GM23338 (cell line): ENCODE measurements around the gene APIP. TPM values are rescaled to one million over a fixed set of nuclear protein-coding genes. Genes with fewer than 3 reads are reported as not detected.

Experiments used
- ATAC-seq: fragments of 200-7000 bp; cut with Tn5 transposase; 3 replicates; pipeline ENCODE4 v1.9.1; 2020
- DNase-seq: peaks from one replicate; pipeline ENCODE4 v3.0.0-alpha.2; 2015; ENCODE audit warnings: low spot score
- H2AFZ ChIP-seq: fragments of 200-600 bp; sonication (generic); 2 replicates; pipeline ENCODE4 v1.8.0; 2016; ENCODE audit warnings: antibody characterized with exemption, mild to moderate bottlenecking, moderate library complexity
- H3F3A ChIP-seq: fragments of 200-600 bp; sonication (generic); replicated peaks from 2 replicates; pipeline ENCODE4 v1.8.0; 2017; ENCODE audit warnings: antibody characterized with exemption, mixed run types, low read depth
- H3K27ac ChIP-seq: fragments of 200-600 bp; sonication (generic); 2 replicates; pipeline ENCODE4 v1.6.1; 2016; ENCODE audit warnings: low read depth
- H3K27me3 ChIP-seq: fragments of 200-600 bp; sonication (generic); 2 replicates; pipeline ENCODE4 v1.8.0; 2016; ENCODE audit warnings: mild to moderate bottlenecking, mixed run types, moderate library complexity; ENCODE audit not compliant: insufficient read depth
- H3K36me3 ChIP-seq: fragments of 200-600 bp; sonication (generic); 2 replicates; pipeline ENCODE4 v1.8.0; 2016; ENCODE audit warnings: mild to moderate bottlenecking; ENCODE audit not compliant: insufficient read depth
- H3K4me1 ChIP-seq: fragments of 200-600 bp; sonication (generic); 2 replicates; pipeline ENCODE4 v1.8.0; 2016; ENCODE audit warnings: mild to moderate bottlenecking, moderate library complexity; ENCODE audit not compliant: insufficient read depth
- H3K4me2 ChIP-seq: fragments of 200-600 bp; sonication (generic); 2 replicates; pipeline ENCODE4 v1.7.1; 2017; ENCODE audit warnings: mixed run types
- H3K4me3 ChIP-seq: fragments of 200-600 bp; sonication (generic); 2 replicates; pipeline ENCODE4 v1.6.1; 2016; ENCODE audit warnings: mixed run types
- H3K79me2 ChIP-seq: fragments of 200-600 bp; sonication (generic); replicated peaks from 2 replicates; pipeline ENCODE4 v1.8.0; 2017; ENCODE audit warnings: mild to moderate bottlenecking; ENCODE audit not compliant: insufficient read depth
- H3K9me2 ChIP-seq: fragments of 200-600 bp; sonication (generic); 2 replicates; pipeline ENCODE4 v1.8.0; 2017; ENCODE audit not compliant: insufficient read depth
- H4K20me1 ChIP-seq: fragments of 200-600 bp; sonication (generic); replicated peaks from 2 replicates; pipeline ENCODE4 v1.8.0; 2017; ENCODE audit warnings: mild to moderate bottlenecking; ENCODE audit not compliant: insufficient read depth
- H3K27ac Mint-ChIP-seq: 2 replicates; pipeline ENCODE4 v1.8.0; 2020; ENCODE audit warnings: inconsistent platforms, mild to moderate bottlenecking, moderate library complexity, mixed read lengths
- H3K27me3 Mint-ChIP-seq: 3 replicates; pipeline ENCODE4 v1.8.0; 2022; ENCODE audit warnings: low read depth, mild to moderate bottlenecking, moderate library complexity, mixed read lengths, inconsistent platforms; ENCODE audit not compliant: insufficient read depth, poor library complexity
- H3K36me3 Mint-ChIP-seq: 3 replicates; pipeline ENCODE4 v1.8.0; 2021; ENCODE audit warnings: low read depth, mild to moderate bottlenecking, inconsistent platforms, moderate library complexity, mixed read lengths
- H3K4me1 Mint-ChIP-seq: 3 replicates; pipeline ENCODE4 v1.8.0; 2020; ENCODE audit warnings: mild to moderate bottlenecking, inconsistent platforms, mixed read lengths
- H3K4me3 Mint-ChIP-seq: 3 replicates; pipeline ENCODE4 v1.8.0; 2021; ENCODE audit warnings: moderate library complexity, mild to moderate bottlenecking, inconsistent platforms, mixed read lengths
- H3K9me3 Mint-ChIP-seq: 3 replicates; pipeline ENCODE4 v1.8.0; 2020; ENCODE audit warnings: moderate library complexity, mild to moderate bottlenecking, inconsistent platforms, mixed read lengths
- CREB1 ChIP-seq: fragments of 250-450 bp; sonication (Bioruptor Pico); IDR thresholded peaks from 2 replicates; pipeline ENCODE4 v1.5.0; 2020; ENCODE audit warnings: low read depth, mild to moderate bottlenecking, moderate library complexity
- EZH2 ChIP-seq: fragments of 200-600 bp; sonication (generic); IDR thresholded peaks from one replicate; pipeline ENCODE4 v1.8.0; 2017; ENCODE audit warnings: antibody characterized with exemption, mild to moderate bottlenecking, low read depth; ENCODE audit not compliant: unreplicated experiment
- EZH2phosphoT487 ChIP-seq: fragments of 200-600 bp; sonication (generic); IDR thresholded peaks from one replicate; pipeline ENCODE4 v1.8.1; 2018; ENCODE audit warnings: antibody characterized with exemption; ENCODE audit not compliant: unreplicated experiment
- JUNB ChIP-seq: IDR thresholded peaks from one replicate; pipeline ENCODE4 v1.6.1; 2016; ENCODE audit warnings: antibody characterized with exemption; ENCODE audit not compliant: unreplicated experiment
- NANOG ChIP-seq: IDR thresholded peaks from 2 replicates; pipeline ENCODE4 v1.6.1; 2016; ENCODE audit warnings: antibody characterized with exemption, borderline replicate concordance
- POLR2AphosphoS5 ChIP-seq: IDR thresholded peaks from 2 replicates; pipeline ENCODE4 v1.6.1; 2016; ENCODE audit warnings: antibody characterized with exemption, low read depth
- STAT1 ChIP-seq: IDR thresholded peaks from one replicate; pipeline ENCODE4 v1.6.1; 2016; ENCODE audit warnings: antibody characterized with exemption; ENCODE audit not compliant: unreplicated experiment
- ZNF114 ChIP-seq: fragments of 250-450 bp; sonication (Bioruptor Pico); IDR thresholded peaks from 2 replicates; pipeline ENCODE4 v1.5.0; 2020; ENCODE audit warnings: mild to moderate bottlenecking, moderate library complexity
- ZNF331 ChIP-seq: fragments of 250-450 bp; sonication (Bioruptor Pico); IDR thresholded peaks from 2 replicates; pipeline ENCODE4 v1.5.0; 2020; ENCODE audit warnings: low read depth, mild to moderate bottlenecking, moderate library complexity
- polyA plus RNA-seq: library from polyadenylated mRNA; unstranded; fragments of >200 nt; fragmentation: Nextera tagmentation; extraction: Ambion mirVana; gene quantifications from 2 replicates; pipeline ENCODE4 v1.2.1, GENCODE V29; 2016
- total RNA-seq: library from RNA; depleted of rRNA; stranded (reverse); fragments of >200 nt; shearing (Covaris generic); gene quantifications from 2 replicates; pipeline ENCODE4 v1.2.3, GENCODE V29; 2014
- TF ChIP-seq, protein P1 (sequence below): IDR thresholded peaks from one replicate; pipeline ENCODE4 v1.6.1; 2018; ENCODE audit warnings: antibody characterized with exemption; ENCODE audit not compliant: unreplicated experiment
- TF ChIP-seq, protein P2 (sequence below): IDR thresholded peaks from 2 replicates; pipeline ENCODE4 v1.6.1; 2016; ENCODE audit warnings: antibody characterized with exemption
- TF ChIP-seq, protein P3 (sequence below): fragments of 250-450 bp; sonication (Bioruptor Pico); IDR thresholded peaks from 2 replicates; pipeline ENCODE4 v1.5.0; 2020; ENCODE audit warnings: mild to moderate bottlenecking, moderate library complexity
- TF ChIP-seq, protein P4 (sequence below), 2 experiments: fragments of 200-600 bp in 1 of 2; sonication (generic) in 1 of 2; conservative IDR thresholded peaks; 2 replicates each; pipeline versions ENCODE4 v1.5.1 to v1.6.1; 2016 to 2017; ENCODE audit warnings: antibody characterized with exemption in 2 of 2, low read depth in 2 of 2, mild to moderate bottlenecking in 2 of 2, moderate library complexity in 1 of 2

Gene APIP
- total and polyA plus RNA-seq, 2 experiments from 2014 or later: 35.7 to 50.3 TPM

DNA sequence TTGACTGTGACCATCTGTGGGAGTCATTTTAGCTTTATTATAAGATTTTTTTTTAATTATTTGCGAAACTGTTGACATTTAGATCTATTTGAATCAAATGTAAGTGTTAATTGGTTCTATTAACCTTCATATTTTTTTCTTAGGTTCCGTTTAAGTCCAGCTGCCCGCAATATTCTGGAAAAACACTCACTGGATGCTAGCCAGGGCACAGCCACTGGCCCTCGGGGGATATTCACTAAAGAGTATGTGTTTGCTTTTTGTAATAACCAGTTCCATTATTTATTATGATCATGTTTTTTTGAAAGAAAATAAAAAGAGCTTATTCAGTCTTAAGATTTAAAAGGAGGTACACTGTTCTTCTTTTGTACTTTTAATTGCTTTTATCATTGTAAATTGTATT lies 44.1 kb upstream of the APIP start:
- TF ChIP-seq JUNB (no peak), POLR2AphosphoS5 (no peak), EZH2 (no peak), CREB1 (no peak), NANOG (no peak), STAT1 (no peak), ZNF114 (CRISPR knock-in tag) (no peak), EZH2phosphoT487 (no peak), ZNF331 (CRISPR knock-in tag) (no peak)
- TF ChIP-seq, protein P1, sequence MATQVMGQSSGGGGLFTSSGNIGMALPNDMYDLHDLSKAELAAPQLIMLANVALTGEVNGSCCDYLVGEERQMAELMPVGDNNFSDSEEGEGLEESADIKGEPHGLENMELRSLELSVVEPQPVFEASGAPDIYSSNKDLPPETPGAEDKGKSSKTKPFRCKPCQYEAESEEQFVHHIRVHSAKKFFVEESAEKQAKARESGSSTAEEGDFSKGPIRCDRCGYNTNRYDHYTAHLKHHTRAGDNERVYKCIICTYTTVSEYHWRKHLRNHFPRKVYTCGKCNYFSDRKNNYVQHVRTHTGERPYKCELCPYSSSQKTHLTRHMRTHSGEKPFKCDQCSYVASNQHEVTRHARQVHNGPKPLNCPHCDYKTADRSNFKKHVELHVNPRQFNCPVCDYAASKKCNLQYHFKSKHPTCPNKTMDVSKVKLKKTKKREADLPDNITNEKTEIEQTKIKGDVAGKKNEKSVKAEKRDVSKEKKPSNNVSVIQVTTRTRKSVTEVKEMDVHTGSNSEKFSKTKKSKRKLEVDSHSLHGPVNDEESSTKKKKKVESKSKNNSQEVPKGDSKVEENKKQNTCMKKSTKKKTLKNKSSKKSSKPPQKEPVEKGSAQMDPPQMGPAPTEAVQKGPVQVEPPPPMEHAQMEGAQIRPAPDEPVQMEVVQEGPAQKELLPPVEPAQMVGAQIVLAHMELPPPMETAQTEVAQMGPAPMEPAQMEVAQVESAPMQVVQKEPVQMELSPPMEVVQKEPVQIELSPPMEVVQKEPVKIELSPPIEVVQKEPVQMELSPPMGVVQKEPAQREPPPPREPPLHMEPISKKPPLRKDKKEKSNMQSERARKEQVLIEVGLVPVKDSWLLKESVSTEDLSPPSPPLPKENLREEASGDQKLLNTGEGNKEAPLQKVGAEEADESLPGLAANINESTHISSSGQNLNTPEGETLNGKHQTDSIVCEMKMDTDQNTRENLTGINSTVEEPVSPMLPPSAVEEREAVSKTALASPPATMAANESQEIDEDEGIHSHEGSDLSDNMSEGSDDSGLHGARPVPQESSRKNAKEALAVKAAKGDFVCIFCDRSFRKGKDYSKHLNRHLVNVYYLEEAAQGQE: no peak
- TF ChIP-seq, protein P2, sequence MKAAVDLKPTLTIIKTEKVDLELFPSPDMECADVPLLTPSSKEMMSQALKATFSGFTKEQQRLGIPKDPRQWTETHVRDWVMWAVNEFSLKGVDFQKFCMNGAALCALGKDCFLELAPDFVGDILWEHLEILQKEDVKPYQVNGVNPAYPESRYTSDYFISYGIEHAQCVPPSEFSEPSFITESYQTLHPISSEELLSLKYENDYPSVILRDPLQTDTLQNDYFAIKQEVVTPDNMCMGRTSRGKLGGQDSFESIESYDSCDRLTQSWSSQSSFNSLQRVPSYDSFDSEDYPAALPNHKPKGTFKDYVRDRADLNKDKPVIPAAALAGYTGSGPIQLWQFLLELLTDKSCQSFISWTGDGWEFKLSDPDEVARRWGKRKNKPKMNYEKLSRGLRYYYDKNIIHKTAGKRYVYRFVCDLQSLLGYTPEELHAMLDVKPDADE: no peak
- TF ChIP-seq, protein P3, sequence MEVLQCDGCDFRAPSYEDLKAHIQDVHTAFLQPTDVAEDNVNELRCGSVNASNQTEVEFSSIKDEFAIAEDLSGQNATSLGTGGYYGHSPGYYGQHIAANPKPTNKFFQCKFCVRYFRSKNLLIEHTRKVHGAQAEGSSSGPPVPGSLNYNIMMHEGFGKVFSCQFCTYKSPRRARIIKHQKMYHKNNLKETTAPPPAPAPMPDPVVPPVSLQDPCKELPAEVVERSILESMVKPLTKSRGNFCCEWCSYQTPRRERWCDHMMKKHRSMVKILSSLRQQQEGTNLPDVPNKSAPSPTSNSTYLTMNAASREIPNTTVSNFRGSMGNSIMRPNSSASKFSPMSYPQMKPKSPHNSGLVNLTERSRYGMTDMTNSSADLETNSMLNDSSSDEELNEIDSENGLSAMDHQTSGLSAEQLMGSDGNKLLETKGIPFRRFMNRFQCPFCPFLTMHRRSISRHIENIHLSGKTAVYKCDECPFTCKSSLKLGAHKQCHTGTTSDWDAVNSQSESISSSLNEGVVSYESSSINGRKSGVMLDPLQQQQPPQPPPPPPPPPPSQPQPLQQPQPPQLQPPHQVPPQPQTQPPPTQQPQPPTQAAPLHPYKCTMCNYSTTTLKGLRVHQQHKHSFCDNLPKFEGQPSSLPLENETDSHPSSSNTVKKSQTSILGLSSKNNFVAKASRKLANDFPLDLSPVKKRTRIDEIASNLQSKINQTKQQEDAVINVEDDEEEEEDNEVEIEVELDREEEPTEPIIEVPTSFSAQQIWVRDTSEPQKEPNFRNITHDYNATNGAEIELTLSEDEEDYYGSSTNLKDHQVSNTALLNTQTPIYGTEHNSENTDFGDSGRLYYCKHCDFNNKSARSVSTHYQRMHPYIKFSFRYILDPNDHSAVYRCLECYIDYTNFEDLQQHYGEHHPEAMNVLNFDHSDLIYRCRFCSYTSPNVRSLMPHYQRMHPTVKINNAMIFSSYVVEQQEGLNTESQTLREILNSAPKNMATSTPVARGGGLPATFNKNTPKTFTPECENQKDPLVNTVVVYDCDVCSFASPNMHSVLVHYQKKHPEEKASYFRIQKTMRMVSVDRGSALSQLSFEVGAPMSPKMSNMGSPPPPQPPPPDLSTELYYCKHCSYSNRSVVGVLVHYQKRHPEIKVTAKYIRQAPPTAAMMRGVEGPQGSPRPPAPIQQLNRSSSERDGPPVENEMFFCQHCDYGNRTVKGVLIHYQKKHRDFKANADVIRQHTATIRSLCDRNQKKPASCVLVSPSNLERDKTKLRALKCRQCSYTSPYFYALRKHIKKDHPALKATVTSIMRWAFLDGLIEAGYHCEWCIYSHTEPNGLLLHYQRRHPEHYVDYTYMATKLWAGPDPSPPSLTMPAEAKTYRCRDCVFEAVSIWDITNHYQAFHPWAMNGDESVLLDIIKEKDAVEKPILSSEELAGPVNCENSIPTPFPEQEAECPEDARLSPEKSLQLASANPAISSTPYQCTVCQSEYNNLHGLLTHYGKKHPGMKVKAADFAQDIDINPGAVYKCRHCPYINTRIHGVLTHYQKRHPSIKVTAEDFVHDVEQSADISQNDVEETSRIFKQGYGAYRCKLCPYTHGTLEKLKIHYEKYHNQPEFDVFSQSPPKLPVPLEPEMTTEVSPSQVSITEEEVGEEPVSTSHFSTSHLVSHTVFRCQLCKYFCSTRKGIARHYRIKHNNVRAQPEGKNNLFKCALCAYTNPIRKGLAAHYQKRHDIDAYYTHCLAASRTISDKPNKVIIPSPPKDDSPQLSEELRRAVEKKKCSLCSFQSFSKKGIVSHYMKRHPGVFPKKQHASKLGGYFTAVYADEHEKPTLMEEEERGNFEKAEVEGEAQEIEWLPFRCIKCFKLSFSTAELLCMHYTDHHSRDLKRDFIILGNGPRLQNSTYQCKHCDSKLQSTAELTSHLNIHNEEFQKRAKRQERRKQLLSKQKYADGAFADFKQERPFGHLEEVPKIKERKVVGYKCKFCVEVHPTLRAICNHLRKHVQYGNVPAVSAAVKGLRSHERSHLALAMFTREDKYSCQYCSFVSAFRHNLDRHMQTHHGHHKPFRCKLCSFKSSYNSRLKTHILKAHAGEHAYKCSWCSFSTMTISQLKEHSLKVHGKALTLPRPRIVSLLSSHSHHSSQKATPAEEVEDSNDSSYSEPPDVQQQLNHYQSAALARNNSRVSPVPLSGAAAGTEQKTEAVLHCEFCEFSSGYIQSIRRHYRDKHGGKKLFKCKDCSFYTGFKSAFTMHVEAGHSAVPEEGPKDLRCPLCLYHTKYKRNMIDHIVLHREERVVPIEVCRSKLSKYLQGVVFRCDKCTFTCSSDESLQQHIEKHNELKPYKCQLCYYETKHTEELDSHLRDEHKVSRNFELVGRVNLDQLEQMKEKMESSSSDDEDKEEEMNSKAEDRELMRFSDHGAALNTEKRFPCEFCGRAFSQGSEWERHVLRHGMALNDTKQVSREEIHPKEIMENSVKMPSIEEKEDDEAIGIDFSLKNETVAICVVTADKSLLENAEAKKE: no peak
- TF ChIP-seq, protein P4, sequence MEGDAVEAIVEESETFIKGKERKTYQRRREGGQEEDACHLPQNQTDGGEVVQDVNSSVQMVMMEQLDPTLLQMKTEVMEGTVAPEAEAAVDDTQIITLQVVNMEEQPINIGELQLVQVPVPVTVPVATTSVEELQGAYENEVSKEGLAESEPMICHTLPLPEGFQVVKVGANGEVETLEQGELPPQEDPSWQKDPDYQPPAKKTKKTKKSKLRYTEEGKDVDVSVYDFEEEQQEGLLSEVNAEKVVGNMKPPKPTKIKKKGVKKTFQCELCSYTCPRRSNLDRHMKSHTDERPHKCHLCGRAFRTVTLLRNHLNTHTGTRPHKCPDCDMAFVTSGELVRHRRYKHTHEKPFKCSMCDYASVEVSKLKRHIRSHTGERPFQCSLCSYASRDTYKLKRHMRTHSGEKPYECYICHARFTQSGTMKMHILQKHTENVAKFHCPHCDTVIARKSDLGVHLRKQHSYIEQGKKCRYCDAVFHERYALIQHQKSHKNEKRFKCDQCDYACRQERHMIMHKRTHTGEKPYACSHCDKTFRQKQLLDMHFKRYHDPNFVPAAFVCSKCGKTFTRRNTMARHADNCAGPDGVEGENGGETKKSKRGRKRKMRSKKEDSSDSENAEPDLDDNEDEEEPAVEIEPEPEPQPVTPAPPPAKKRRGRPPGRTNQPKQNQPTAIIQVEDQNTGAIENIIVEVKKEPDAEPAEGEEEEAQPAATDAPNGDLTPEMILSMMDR (conservative IDR thresholded peaks at IDR 0.05; ENCODE audit: low read depth in 2 of 2): no peak
- Histone ChIP-seq H3K4me1 (peaks cover 14% of the 10 kb centered on the region; the same call in 1 of the 2 replicates), H4K20me1 (no peaks in the 10 kb centered on the region), H3F3A (no peaks in the 10 kb centered on the region), H3K79me2 (no peaks in the 10 kb centered on the region), H3K4me3 (no peak overlapping the region), H3K4me2 (no peak overlapping the region), H3K36me3 (no peaks in the 10 kb centered on the region), H3K9me2 (no peaks in the 10 kb centered on the region), H3K27ac (no peak overlapping the region), H3K27me3 (no peaks in the 10 kb centered on the region), H2AFZ (no peak overlapping the region)
- Mint-ChIP-seq H3K27me3 (peaks cover 2% of the 10 kb centered on the region), H3K27ac (no peak overlapping the region), H3K4me1 (peaks cover 5% of the 10 kb centered on the region; the same call in 2 of the 3 replicates), H3K4me3 (no peak overlapping the region), H3K9me3 (no peaks in the 10 kb centered on the region), H3K36me3 (no peaks in the 10 kb centered on the region; the same call in 2 of the 3 replicates)
- DNase-seq (no peak), ATAC-seq (no peak)
